ENCODE results near the gene CD69. TPM values are rescaled to one million over a fixed set of nuclear protein-coding genes. Genes with fewer than 3 reads are reported as not detected.

CD69 gene
- total RNA-seq, 3 donors from 2014 or later (not counting 1 experiment from before 2014, with no cell fraction given) = 739 to 1,541 (median 990) TPM

- ATAC-seq (no peak), DNase-seq (peak in 1 of 2 donors; percentile 62)
- WGBS (ENCODE audit: insufficient coverage) = 14% methylated on average over 2 of the region's 2 CpGs
- H3K36me3 ChIP-seq (ENCODE audit: control insufficient read depth, insufficient read depth, low read length) = no peaks in the 10 kb centered on the region
- peaks cover 19% of the 10 kb centered on the region for H3K36me3 Mint-ChIP-seq
- H3K4me1 ChIP-seq (ENCODE audit: control insufficient read depth, insufficient read depth, low read length) = peaks cover 22% of the 10 kb centered on the region
- H3K27me3 ChIP-seq (ENCODE audit: control insufficient read depth, insufficient read depth, low read length) = no peaks in the 10 kb centered on the region
- H3K9me3 Mint-ChIP-seq = no peaks in the 10 kb centered on the region
- no peak overlapping the region for H3K4me3 ChIP-seq (ENCODE audit: low read length)
- no peak overlapping the region for H3K4me3 Mint-ChIP-seq
- no peak for TF ChIP-seq CTCF (IDR thresholded peaks at IDR 0.05)
- intact Hi-C loops (cut with micrococcal nuclease) = no loop called here
- H3K27me3 Mint-ChIP-seq (ENCODE audit: low read depth in 2 of 2) = no peaks in the 10 kb centered on the region
- H3K27ac ChIP-seq (ENCODE audit: low read length) = peak overlapping the region; percentile 100
- peaks cover 63 to 72% of the 10 kb centered on the region in 2 donors for H3K4me1 Mint-ChIP-seq
- peak overlapping the region; percentile 93 to 100 for H3K27ac Mint-ChIP-seq
- H3K9me3 ChIP-seq (ENCODE audit: control insufficient read depth, insufficient read depth, low read length) = no peaks in the 10 kb centered on the region
These were observed 2.3 kb upstream of the CD69 start for GRCh38 chr12:9763025-9763424.

GRCh38 chr12:9762369-9762768 lies 1.7 kb upstream of the CD69 start:
- Mint-ChIP-seq H3K4me3 (peak overlapping the region; percentile 71), H3K9me3 (no peaks in the 10 kb centered on the region), H3K4me1 (peaks cover 70 to 75% of the 10 kb centered on the region in 2 donors), H3K27ac (peak overlapping the region; percentile 93 to 100), H3K27me3 (ENCODE audit: low read depth in 2 of 2) (no peaks in the 10 kb centered on the region), H3K36me3 (peaks cover 19% of the 10 kb centered on the region)
- ATAC-seq (no peak), DNase-seq (no peak)
- Histone ChIP-seq H3K36me3 (ENCODE audit: control insufficient read depth, insufficient read depth, low read length) (peaks cover 1% of the 10 kb centered on the region), H3K27me3 (ENCODE audit: control insufficient read depth, insufficient read depth, low read length) (no peaks in the 10 kb centered on the region), H3K27ac (ENCODE audit: low read length) (peak overlapping the region; percentile 100), H3K4me3 (ENCODE audit: low read length) (no peak overlapping the region), H3K4me1 (ENCODE audit: control insufficient read depth, insufficient read depth, low read length) (peaks cover 22% of the 10 kb centered on the region), H3K9me3 (ENCODE audit: control insufficient read depth, insufficient read depth, low read length) (no peaks in the 10 kb centered on the region)
- 99% methylated on average over 4 of the region's 5 CpGs for WGBS (ENCODE audit: insufficient coverage)
- intact Hi-C loops (cut with micrococcal nuclease) = no loop called here
- TF ChIP-seq CTCF (IDR thresholded peaks at IDR 0.05) = no peak

GRCh38 chr12:9761419-9761781 lies 699 bp upstream of the CD69 start:
- no peaks in the 10 kb centered on the region for H3K27me3 Mint-ChIP-seq (ENCODE audit: low read depth in 2 of 2)
- ATAC-seq (peak; percentile 18 to 43 (median 26)), DNase-seq (peak in 1 of 2 donors; percentile 86)
- no peaks in the 10 kb centered on the region for H3K9me3 Mint-ChIP-seq
- WGBS (ENCODE audit: insufficient coverage) = 7% methylated on average over 4 of the region's 4 CpGs
- Histone ChIP-seq H3K27me3 (ENCODE audit: control insufficient read depth, insufficient read depth, low read length) (no peaks in the 10 kb centered on the region), H3K27ac (ENCODE audit: low read length) (peak overlapping the region; percentile 100), H3K9me3 (ENCODE audit: control insufficient read depth, insufficient read depth, low read length) (no peaks in the 10 kb centered on the region), H3K4me1 (ENCODE audit: control insufficient read depth, insufficient read depth, low read length) (peaks cover 28% of the 10 kb centered on the region), H3K36me3 (ENCODE audit: control insufficient read depth, insufficient read depth, low read length) (peaks cover 6% of the 10 kb centered on the region), H3K4me3 (ENCODE audit: low read length) (peak overlapping the region; percentile 55)
- peaks cover 73 to 78% of the 10 kb centered on the region in 2 donors for H3K4me1 Mint-ChIP-seq
- H3K27ac Mint-ChIP-seq = peak overlapping the region; percentile 93 to 100
- peak overlapping the region; percentile 99 for H3K4me3 Mint-ChIP-seq
- intact Hi-C loops (cut with micrococcal nuclease) = loop anchor here (1.0 kb wide), 1 partner anchor 108 kb away; the partner anchor contains the start of gene CLEC2B
- no peak for TF ChIP-seq CTCF (IDR thresholded peaks at IDR 0.05)
- H3K36me3 Mint-ChIP-seq = peaks cover 19% of the 10 kb centered on the region

- Histone ChIP-seq H3K27ac (ENCODE audit: low read length) (peak overlapping the region; percentile 100), H3K4me1 (ENCODE audit: control insufficient read depth, insufficient read depth, low read length) (peaks cover 25% of the 10 kb centered on the region), H3K4me3 (ENCODE audit: low read length) (peak overlapping the region; percentile 55), H3K9me3 (ENCODE audit: control insufficient read depth, insufficient read depth, low read length) (no peaks in the 10 kb centered on the region), H3K36me3 (ENCODE audit: control insufficient read depth, insufficient read depth, low read length) (peaks cover 19% of the 10 kb centered on the region), H3K27me3 (ENCODE audit: control insufficient read depth, insufficient read depth, low read length) (no peaks in the 10 kb centered on the region)
- Mint-ChIP-seq H3K4me3 (peak overlapping the region; percentile 99), H3K4me1 (peaks cover 80 to 85% of the 10 kb centered on the region in 2 donors), H3K27ac (peak overlapping the region; percentile 93 to 100), H3K27me3 (ENCODE audit: low read depth in 2 of 2) (no peaks in the 10 kb centered on the region), H3K36me3 (peaks cover 26% of the 10 kb centered on the region), H3K9me3 (no peaks in the 10 kb centered on the region)
- WGBS (ENCODE audit: insufficient coverage) = no CpG with 5 or more reads among the region's 1 CpG
- intact Hi-C loops (cut with micrococcal nuclease) = loop anchor here (1.0 kb wide), 1 partner anchor 69 kb away; no protein-coding TSS in a partner anchor
- ATAC-seq (no peak), DNase-seq (peak in 1 of 2 donors; percentile 59)
- no peak for TF ChIP-seq CTCF (IDR thresholded peaks at IDR 0.05)
These were observed 581 bp downstream of the CD69 start for GRCh38 chr12:9760120-9760519.
